CD4-positive, alpha-beta T cell treated with Interleukin-1 beta for 1 hour (primary cell): ENCODE results near the gene CEP85.

ENCODE experiments used
- DNase-seq, 2 donors: peaks; one replicate each; pipeline ENCODE4 v3.0.0-alpha.2; 2020 to 2022

Gene CEP85

GRCh38 chr1:26233903-26234643 is at the start of gene CEP85:
Gene CEP85, plus strand, starts transcription at chr1:26234200. Its CDS starts 5,584 bp downstream, at chr1:26239784.
- DNase-seq = peak; percentile 98

- no peak for DNase-seq
Observed at GRCh38 chr1:26184883-26185282, 49.1 kb upstream of the CEP85 start.

DNA sequence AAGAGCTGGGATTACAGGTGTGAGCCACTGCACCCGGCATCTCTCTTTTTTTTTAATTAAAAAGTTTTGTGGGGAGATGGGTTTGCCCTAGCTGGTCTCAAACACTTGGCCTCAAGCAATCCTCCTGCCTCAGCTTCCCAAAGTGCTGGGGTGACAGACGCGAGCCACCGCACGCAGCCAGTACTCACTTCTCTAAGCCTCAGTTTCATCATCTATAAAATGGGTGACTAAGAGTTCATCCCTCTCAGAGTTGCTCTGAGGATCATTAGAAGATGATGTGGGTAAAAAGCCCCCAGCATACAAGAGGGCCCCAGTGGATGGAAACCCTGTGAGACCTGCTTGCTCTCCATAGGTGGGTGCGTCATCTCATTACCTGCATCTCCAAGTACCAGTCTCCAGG is 46.1 kb upstream of the CEP85 start:
- DNase-seq = no peak

- no peak for DNase-seq
Observed at GRCh38 chr1:26188477-26188876, 45.5 kb upstream of the CEP85 start.

DNA sequence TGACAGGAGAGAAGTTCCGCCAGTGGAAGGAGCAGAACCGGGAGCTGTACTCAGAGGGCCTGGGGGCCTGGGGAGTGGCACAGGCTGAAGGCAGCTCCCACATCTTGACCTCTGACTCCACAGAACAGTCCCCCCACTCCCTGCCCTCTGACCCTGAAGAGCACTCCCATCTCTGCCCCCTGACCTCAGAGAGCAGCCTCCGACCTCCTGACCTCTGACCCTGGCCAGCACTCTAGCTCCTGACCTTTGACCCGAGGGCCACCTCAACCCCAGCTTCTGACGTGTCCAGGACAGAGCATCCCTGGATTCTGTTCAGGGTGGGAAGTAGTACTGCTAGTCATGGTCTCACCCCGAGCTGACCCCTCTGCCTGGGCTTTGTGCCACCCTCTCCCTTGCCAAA is 44.7 kb upstream of the CEP85 start:
- DNase-seq = no peak

- DNase-seq = no peak
Observed at GRCh38 chr1:26189751-26190275, 44.2 kb upstream of the CEP85 start.

- peak in 1 of 2 donors; percentile 34 for DNase-seq
Observed at GRCh38 chr1:26190373-26190987, 43.5 kb upstream of the CEP85 start, which contains the start of gene CATSPER4. Gene CATSPER4, plus strand, starts transcription at chr1:26190602. Its CDS starts 26 bp downstream, at chr1:26190628.

GRCh38 chr1:26191739-26192138 is 42.3 kb upstream of the CEP85 start:
- no peak for DNase-seq

DNA sequence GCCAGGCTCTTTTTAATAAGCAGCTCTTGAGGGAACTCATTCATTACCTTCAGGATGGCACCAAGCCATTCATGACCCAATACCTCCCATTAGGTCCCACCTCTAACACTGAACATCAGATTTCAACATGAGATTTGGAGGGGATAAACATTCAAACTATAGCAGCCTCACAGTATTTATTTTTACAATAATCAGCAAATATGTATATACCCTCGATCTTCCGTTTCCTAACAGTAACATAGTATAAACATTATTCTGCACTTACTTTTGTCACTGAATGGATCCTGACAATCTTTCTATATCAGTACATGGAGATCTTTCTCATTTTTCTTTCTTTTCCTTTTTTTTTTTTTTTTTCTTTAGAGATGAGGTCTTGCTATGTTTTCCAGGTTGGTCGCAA is 38.2 kb upstream of the CEP85 start:
- no peak for DNase-seq

DNA sequence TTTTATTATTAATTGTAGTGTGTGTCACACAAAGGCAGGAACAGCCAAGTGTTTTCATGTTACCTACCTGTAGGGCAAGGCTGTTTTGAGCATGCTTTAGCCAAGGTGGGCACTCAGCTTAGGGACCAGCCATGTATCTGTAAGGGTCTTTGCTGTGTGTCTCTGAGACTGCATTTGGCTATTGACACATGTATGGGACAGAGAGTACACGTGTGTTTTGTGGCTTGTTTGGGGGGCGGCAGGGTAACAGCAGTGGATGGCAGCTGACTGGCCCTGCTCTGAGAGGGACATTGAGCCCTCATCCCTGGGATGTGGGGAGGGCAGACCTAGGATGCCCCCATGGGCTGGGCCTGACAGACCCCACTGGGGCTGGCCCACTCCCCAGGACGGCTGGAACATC is 36.7 kb upstream of the CEP85 start:
- no peak for DNase-seq

DNA sequence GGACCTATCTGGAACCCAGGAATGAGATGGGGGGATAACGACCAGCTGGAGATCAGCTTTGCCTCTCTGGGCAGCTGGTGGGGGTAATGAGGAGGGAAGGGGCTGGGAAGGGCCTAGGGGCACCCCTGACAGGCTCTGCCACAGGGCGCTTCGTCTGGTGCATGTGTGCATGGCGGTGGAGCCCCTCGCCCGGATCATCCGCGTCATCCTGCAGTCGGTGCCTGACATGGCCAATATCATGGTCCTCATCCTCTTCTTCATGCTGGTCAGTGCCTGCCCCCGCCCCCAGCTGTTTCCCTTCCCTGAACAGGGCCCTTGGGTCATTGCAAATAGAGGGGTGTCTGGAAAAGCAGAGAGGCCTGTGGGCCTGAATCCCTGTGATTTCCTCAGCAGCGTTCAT is 36.2 kb upstream of the CEP85 start:
- no peak for DNase-seq

DNA sequence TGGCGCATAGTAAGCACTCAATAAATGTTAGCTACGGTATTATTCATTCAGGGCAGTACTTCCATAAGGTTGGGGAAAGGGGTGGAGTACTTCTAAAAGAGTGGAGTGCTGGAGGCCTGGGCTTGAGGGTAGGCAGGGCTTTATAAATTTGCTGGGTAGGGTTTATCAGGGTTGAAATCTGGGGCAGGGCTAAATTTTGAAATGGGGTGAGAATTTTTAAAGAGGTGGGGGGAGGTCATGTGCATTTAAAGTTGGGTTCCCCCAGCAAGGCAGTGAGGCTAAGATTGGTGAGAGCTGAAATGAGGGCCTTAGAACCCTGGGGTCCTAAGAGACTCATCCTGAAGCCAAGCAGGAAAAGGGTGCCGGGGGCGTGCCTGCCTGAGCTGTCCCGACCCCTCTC is 33.6 kb upstream of the CEP85 start:
- DNase-seq = no peak

GRCh38 chr1:26203642-26204318 is 30.2 kb upstream of the CEP85 start:
- no peak for DNase-seq

- DNase-seq = no peak
Observed at GRCh38 chr1:26210147-26210870, 23.7 kb upstream of the CEP85 start.

GRCh38 chr1:26212726-26213125 is 21.3 kb upstream of the CEP85 start:
- DNase-seq = no peak

DNA sequence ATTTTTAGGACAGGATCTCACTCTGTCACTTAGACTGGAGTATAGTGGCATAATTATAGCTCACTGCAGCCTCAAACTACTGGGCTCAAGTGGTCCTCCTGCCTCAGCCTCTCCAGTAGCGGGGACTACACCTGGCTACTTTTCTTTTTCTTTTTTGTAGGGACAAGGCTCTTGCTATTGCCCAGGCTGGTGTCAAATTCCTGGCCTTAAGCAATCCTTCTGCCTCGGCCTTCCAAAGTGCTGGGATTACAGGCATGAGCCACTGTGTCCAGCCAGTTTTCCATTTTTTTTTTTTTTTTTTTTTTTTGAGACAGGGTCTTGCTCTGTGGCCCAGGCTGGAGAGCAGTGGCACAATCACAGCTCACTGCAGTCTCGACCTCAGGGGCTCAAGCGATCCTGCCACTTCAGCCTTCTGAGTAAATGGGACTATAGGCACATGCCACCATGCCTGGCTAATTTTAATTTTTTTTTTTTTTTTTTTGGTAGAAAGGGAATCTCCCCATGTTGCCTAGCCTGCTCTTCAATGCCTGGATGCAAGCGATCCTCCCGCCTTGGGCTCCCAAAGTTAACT is 20.6 kb upstream of the CEP85 start:
- no peak for DNase-seq

GRCh38 chr1:26215246-26215645 is 18.8 kb upstream of the CEP85 start:
- DNase-seq = no peak

DNA sequence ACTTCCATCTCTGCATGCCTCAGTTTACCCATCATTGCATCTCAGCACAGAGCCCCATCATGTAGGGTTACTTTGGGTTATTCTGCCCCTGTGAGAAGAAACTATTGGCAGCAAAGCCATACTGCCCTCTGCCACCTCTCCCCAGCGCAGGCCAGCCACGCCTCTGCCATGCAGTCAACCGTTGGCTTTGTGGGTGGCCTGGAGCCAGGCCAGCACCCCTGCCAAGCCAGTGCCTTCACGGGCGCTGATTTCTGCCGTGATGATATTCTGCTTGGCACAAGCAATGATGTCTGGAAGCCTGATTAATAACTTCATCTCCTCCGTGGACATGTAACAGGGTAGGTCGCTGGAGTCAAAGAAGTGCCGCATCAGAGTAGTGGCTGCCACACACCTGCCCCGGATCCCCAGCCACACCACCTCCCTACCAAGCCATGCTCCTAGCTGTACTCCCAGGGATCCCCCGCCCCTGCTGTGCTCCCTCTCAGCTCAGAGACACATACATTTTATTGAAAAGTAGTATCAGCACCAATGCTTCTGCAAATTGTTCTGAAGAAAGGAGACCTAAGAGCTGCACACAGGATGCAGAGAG is 15.0 kb upstream of the CEP85 start:
- no peak for DNase-seq

DNA sequence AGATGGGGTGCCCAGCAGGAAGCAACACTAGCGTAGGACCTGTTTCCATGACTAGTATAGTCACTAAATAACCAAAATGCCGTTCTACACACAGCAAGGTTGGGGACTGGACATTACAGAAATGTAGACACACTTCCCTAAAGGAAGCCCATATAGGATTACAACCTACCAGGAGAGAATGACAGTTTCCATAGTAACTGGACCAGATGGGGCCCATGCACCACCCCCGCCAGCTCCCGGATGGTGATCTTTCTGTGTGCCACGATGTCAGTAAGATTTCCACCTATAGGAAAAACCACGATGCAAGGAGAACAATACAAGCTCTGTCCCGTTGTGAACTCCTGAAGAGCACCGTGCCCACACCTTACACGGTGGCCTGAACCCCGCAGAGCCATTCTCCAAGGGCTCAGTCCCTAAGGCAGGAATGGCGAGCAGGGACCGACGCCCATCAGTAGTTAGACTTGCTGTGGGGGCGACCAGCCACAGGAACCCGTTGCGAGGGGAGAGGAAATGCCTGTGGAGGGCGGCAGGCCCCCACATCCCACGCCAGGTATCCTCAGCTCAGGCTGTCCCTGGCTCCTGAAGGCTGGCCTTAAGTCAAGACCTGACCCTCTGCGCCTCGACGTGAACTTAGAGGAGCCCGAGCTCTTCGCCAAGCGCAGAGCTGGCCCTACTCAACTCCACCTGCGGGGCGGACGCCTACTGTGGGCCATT is 13.6 kb upstream of the CEP85 start:
- DNase-seq = no peak

- DNase-seq = no peak
Observed at GRCh38 chr1:26221094-26221493, 12.9 kb upstream of the CEP85 start.

GRCh38 chr1:26224606-26225005 is 9.4 kb upstream of the CEP85 start:
- no peak for DNase-seq
